ENCODE measurements around the gene ARGLU1. TPM values are rescaled to one million over a fixed set of nuclear protein-coding genes. Genes with fewer than 3 reads are reported as not detected.

Gene ARGLU1
- total and polyA plus RNA-seq, 10 donors: 99.5 to 204 (median 135) TPM

DNA sequence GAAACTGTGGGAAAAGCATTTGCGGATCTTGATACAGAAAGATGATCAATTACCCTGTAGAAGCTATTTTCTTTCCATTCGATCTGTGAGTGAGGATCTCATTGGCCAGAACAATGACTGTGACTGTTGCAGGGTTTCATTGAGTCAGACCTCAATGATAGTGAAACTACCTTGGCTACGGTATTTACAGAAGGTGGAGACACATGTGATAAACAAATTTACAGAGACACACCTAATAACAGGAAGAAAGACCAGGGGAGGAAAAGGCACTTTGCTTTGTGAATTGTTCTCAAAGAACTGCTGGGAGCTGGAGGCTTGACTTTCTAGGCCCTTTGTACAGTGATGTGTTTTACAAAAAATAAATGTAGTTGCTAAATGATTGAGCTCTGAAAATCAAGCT, 19.9 kb upstream of the ARGLU1 start:
- TF ChIP-seq POLR2AphosphoS5 (IDR thresholded peaks at IDR 0.05) (no peak), POLR2A (IDR thresholded peaks at IDR 0.05) (no peak)
- TF ChIP-seq, protein P1, sequence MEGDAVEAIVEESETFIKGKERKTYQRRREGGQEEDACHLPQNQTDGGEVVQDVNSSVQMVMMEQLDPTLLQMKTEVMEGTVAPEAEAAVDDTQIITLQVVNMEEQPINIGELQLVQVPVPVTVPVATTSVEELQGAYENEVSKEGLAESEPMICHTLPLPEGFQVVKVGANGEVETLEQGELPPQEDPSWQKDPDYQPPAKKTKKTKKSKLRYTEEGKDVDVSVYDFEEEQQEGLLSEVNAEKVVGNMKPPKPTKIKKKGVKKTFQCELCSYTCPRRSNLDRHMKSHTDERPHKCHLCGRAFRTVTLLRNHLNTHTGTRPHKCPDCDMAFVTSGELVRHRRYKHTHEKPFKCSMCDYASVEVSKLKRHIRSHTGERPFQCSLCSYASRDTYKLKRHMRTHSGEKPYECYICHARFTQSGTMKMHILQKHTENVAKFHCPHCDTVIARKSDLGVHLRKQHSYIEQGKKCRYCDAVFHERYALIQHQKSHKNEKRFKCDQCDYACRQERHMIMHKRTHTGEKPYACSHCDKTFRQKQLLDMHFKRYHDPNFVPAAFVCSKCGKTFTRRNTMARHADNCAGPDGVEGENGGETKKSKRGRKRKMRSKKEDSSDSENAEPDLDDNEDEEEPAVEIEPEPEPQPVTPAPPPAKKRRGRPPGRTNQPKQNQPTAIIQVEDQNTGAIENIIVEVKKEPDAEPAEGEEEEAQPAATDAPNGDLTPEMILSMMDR (IDR thresholded peaks at IDR 0.05 in 8 of 11, conservative IDR thresholded peaks at IDR 0.05 in 3 of 11): no peak
- intact Hi-C loops (cut with DNase I; ENCODE audit: low total_unique reads): no loop called here
- no peaks in the 10 kb centered on the region for H3K4me1 ChIP-seq
- H3K36me3 ChIP-seq: no peaks in the 10 kb centered on the region
- no peak for DNase-seq
- H3K27me3 ChIP-seq (replicated peaks in 1 of 7): no peaks in the 10 kb centered on the region
- no peak overlapping the region for H3K4me3 ChIP-seq
- WGBS, 5 donors: 69 to 83% (median 81%) methylated on average over 3 of the region's 3 CpGs
- peak overlapping the region in 4 of 8 donors; percentile 15 to 51 (median 30) for H3K27ac ChIP-seq
- H3K9me3 ChIP-seq: peaks cover 7 to 36% (median 28%) of the 10 kb centered on the region in 8 donors

DNA sequence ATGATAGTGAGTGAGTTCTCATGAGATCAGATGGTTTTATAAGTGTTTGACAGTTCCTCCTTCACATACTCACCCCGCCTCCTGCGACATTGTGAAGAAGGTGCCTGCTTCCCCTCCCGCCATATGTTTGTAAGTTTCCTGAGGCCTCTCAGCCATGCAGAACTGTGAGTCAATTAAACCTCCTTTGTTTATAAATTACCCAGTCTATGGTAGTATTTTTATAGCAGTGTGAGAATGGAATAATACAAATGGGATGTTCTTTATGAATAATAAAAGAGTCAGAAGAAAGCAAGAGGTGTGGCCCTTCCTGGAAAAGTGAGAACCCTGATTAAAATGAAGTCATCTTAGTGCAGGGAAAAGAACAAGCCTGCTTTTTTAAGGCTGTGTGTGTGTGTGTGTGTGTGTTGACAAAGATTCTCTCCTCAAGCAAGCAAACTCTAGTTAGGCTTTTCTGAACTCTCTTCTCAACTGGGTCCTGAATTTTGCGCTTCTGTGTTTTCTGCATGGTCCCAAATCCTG, 18.8 kb upstream of the ARGLU1 start:
- H3K4me3 ChIP-seq: no peak overlapping the region
- no peak for DNase-seq
- TF ChIP-seq POLR2AphosphoS5 (IDR thresholded peaks at IDR 0.05): no peak
- no peak for TF ChIP-seq POLR2A (IDR thresholded peaks at IDR 0.05)
- TF ChIP-seq, protein P1 (IDR thresholded peaks at IDR 0.05 in 8 of 11, conservative IDR thresholded peaks at IDR 0.05 in 3 of 11): no peak
- H3K9me3 ChIP-seq: peaks cover 7 to 36% (median 28%) of the 10 kb centered on the region in 8 donors
- H3K27me3 ChIP-seq (replicated peaks in 1 of 7): no peaks in the 10 kb centered on the region
- H3K27ac ChIP-seq: no peak overlapping the region
- no peaks in the 10 kb centered on the region for H3K36me3 ChIP-seq
- intact Hi-C loops (cut with DNase I; ENCODE audit: low total_unique reads): no loop called here
- no peaks in the 10 kb centered on the region for H3K4me1 ChIP-seq
- 72 to 90% (median 83%) methylated on average over 3 to 4 of the region's 4 CpGs for WGBS, 5 donors

GRCh38 chr13:106581225-106581624, 13.3 kb upstream of the ARGLU1 start:
- Histone ChIP-seq H3K36me3 (no peaks in the 10 kb centered on the region), H3K27me3 (replicated peaks in 1 of 7) (no peaks in the 10 kb centered on the region), H3K27ac (no peak overlapping the region), H3K9me3 (peaks cover 7 to 26% (median 22%) of the 10 kb centered on the region in 8 donors), H3K4me1 (no peaks in the 10 kb centered on the region), H3K4me3 (no peak overlapping the region)
- 62 to 91% (median 84%) methylated on average over 4 of the region's 4 CpGs for WGBS, 5 donors
- DNase-seq: no peak
- intact Hi-C loops (cut with DNase I; ENCODE audit: low total_unique reads): no loop called here
- TF ChIP-seq POLR2AphosphoS5 (IDR thresholded peaks at IDR 0.05) (no peak), POLR2A (IDR thresholded peaks at IDR 0.05) (no peak)
- TF ChIP-seq, protein P1 (IDR thresholded peaks at IDR 0.05 in 8 of 11, conservative IDR thresholded peaks at IDR 0.05 in 3 of 11): no peak

- no peaks in the 10 kb centered on the region for H3K4me1 ChIP-seq
- TF ChIP-seq POLR2AphosphoS5 (IDR thresholded peaks at IDR 0.05): no peak
- no peak for TF ChIP-seq POLR2A (IDR thresholded peaks at IDR 0.05)
- TF ChIP-seq, protein P1 (IDR thresholded peaks at IDR 0.05 in 8 of 11, conservative IDR thresholded peaks at IDR 0.05 in 3 of 11): no peak
- no peaks in the 10 kb centered on the region for H3K36me3 ChIP-seq
- no peak overlapping the region for H3K27ac ChIP-seq
- intact Hi-C loops (cut with DNase I; ENCODE audit: low total_unique reads): no loop called here
- no peaks in the 10 kb centered on the region for H3K27me3 ChIP-seq (replicated peaks in 1 of 7)
- no peaks in the 10 kb centered on the region for H3K9me3 ChIP-seq
- no peak overlapping the region for H3K4me3 ChIP-seq
- no peak for DNase-seq
Observed at GRCh38 chr13:106575896-106576295, 8.0 kb upstream of the ARGLU1 start.
